NB4 (cell line): ENCODE measurements around the gene ABCA4.

Experiments
- DNase-seq: peaks from one replicate; pipeline ENCODE4 v3.0.0; 2010; ENCODE audit warnings: low read depth
- H3K4me3 ChIP-seq: one replicate; pipeline ENCODE4 v1.5.1; 2011; ENCODE audit warnings: mild to moderate bottlenecking, low read depth, low read length, moderate library complexity
- CTCF ChIP-seq: IDR thresholded peaks from one replicate; pipeline ENCODE4 v1.5.1; 2012; ENCODE audit warnings: low read depth, low read length
- MAX ChIP-seq: IDR thresholded peaks from 2 replicates; pipeline ENCODE4 v1.6.1; 2011; ENCODE audit warnings: low read depth, low read length
- MYC ChIP-seq: IDR thresholded peaks from 2 replicates; pipeline ENCODE4 v1.6.1; 2011; ENCODE audit warnings: low read depth, low read length
- POLR2A ChIP-seq: IDR thresholded peaks from 2 replicates; pipeline ENCODE4 v1.6.1; 2011; ENCODE audit warnings: mild to moderate bottlenecking; ENCODE audit not compliant: insufficient read length; ENCODE audit errors: extremely low read depth

The ABCA4 gene

GRCh38 chr1:94105581-94105952, 15.4 kb downstream of the ABCA4 start:
- TF ChIP-seq MYC (no peak), MAX (no peak), POLR2A (no peak), CTCF (no peak)
- no peak for DNase-seq
- H3K4me3 ChIP-seq: no peak overlapping the region

DNA sequence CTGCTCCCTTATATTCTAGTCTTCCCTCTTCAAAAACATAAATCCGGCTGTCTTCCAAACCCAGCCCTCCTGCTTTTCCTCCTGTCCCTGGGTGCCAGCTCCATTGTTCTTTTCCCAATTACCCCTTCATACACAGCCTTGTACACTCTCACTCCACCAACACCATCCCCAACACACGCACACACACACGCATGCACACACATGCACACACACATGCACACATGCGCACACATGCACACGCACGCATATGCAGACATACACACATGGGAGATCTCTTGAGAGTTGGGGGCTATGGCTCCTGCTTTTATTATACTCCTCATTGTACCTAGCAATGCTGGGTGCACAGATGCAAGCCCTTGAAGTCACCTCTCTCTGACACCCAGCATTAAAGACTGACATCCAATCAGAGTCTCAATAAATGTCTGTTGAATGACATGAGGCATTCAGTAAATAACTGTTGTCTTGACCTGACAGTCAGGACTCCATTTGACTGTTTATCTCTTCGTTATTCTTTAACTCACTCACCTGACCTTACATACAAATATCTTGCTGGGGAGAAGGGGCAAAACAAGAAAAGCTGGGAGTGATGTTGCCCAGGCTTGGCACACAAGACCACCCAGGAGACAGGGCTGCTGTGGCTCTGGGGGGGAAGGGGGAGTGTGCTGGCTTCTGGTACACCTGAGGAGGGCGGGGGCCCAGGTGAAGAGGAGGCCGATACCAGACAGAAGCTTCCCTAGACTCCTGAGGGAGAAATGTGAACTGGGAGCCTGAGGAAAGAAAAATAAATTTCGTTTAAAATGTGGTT, 16.0 kb downstream of the ABCA4 start:
- DNase-seq: no peak
- TF ChIP-seq POLR2A: no peak
- no peak for TF ChIP-seq CTCF
- TF ChIP-seq MYC: no peak
- TF ChIP-seq MAX: no peak
- no peak overlapping the region for H3K4me3 ChIP-seq

DNA sequence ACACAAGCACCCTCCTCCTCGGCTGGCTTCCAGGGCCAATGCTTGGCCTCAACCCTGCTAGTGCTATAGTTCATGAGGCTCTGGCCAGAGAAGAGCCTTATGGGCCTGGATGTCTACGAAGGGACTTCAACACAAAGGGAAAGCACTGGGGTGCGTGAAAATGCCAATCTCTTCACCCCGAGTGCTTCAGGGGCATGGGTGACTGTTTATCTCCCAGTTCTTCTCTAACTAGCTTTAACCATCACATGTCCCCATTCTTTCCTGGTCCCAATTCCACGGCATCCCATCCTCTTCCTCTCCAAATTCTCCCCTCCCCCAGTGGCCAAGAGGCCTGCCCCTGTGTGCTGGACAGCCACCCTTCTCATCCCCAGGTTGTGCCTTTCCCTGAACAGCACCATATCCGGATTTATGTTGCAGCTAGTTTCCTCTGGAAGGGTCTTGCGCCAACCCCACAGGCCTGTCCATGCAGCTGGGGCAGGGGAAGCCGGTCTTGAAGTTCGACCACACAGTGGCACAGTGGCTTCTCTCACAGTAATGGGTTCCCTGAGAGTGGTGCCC, 16.7 kb downstream of the ABCA4 start:
- no peak overlapping the region for H3K4me3 ChIP-seq
- TF ChIP-seq MAX (no peak), POLR2A (no peak), CTCF (no peak)
- DNase-seq: no peak

GRCh38 chr1:94103608-94104007, 17.3 kb downstream of the ABCA4 start:
- TF ChIP-seq POLR2A (no peak), MYC (no peak), CTCF (no peak), MAX (no peak)
- no peak for DNase-seq
- no peak overlapping the region for H3K4me3 ChIP-seq

DNA sequence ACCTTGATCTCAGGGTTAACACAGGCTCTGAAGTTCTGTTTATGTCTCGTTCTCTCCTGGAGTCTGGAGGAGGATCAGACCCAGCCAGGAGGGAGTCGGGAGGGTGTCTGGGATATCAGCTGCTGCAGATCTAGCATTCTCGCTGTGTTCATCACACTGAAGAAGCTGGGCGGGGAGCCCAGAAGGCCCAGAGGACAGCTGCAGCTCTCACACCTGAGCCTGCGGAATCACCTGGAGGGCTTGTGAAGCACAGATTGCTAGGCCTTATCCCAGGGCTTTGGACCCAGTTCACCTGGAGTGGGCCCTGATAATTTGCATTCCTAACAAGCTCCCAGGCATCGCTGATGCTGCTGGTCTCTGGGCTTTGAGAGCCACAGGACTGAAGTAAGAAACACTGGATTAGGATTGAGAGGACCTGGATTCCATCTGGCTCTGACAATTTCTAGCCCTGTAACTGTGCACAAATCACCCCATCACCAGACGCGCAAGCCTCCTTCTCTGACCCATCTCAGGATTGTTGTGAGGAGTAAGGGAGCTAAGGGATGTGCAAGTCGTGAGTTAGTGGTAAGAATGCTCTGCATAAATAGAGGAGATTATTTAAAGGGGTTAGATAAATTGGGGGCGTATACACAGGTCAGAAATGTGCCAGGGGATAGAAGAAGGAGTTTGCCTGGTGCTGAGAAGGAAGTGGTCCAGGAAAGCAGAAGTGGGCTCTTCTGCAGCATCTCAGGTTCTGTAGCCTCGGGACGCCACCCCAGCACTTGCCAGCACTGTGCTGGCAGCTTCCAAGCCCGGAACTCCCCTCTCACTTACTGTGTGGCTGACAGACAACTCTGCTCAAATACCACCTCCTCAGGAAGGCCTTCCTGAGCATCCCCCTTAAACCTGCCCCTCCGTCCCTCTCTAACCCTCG, 19.1 kb downstream of the ABCA4 start:
- no peak for DNase-seq
- TF ChIP-seq CTCF (no peak), MAX (no peak), POLR2A (no peak), MYC (no peak)

More for the DNA sequence above, 19.1 kb downstream of the ABCA4 start:
- H3K4me3 ChIP-seq: no peak overlapping the region
